ENCODE data around the gene MACROD2.
"Not testable (repeated sequence)": the region's sequence is repeated elsewhere in the genome, so short reads cannot be mapped to it uniquely, and the experiment has no call there.

Gene MACROD2

DNA sequence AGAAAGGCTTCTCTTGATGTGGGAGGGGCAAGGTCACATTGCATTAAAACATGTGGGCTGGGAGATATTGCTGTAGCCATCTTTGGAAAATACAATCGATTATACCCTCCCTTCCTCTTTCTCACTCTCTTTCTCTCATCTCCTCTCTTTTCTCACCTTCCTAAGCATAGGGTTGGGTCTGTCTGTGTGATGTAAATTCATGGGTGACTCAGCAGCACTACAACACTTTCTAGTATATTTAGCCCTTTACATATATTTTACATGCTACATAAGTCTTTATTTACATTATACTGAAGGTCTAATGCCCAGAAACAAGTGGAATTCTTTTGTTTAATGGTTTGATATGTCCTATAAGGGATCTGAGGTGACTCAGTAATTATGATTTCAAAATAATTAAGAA, 976.9 kb downstream of the MACROD2 start:
- no peak for FAIRE-seq

DNA sequence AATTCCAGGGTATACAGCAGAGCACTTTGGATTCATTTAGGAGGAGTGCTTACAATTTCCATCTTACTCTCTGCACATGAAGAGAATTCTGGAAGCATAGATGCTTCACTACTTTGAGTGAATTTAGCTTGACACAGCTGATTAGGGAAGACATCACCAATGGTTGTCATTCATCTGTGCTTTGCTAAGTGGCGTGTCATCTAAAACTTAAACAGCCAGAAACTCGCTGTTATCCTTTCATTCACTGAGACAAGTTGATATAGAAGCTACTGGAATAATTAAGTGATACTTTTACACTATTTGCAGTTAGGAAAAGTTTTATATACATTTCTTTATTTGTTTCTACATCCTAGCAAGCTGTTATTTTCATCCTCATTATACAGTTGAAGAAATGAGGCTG, 977.4 kb downstream of the MACROD2 start:
- FAIRE-seq = no peak

DNA sequence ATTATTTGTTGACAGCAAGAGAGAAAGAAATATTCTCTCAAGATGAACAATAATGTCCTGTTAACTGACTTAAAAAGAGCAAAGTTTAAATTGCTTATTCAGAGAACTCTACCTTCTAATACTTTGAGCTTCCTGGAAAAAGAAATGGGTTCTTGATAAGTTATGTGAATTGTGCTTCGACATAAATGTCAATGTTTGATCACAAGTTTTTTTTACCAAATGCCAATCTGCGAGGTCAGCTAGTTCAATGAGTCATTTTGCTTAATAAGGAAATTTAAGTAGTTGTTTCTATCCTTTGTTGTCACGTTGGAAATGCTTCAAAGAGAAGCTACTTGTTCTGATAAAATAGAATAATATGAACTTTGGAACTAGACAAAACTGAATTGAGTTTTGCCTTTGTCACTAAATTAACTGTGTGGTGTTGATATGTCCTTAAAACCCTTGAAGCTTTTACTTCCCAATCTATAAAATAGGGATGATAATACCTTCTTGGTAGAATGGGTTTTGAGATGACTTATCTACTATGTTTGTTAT, 984.2 kb downstream of the MACROD2 start:
- peak; percentile 78 for FAIRE-seq

DNA sequence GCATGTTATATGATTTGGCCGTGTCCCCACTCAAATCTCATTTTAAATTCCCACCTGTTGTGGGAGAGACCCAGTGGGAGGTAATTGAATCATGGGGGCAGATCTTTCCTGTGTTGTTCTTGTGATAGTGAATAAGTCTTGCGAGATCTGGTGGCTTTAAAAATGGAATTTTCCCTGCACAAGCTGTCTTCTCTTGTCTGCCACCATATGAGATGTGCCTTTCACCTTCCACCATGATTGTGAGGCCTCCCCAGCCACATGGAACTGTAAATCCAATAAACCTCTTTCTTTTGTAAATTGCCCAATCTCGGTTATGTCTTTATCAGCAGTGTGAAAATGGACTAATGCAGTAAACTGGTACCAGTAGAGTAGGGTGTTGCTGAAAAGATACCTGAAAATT, 986.2 kb downstream of the MACROD2 start:
- FAIRE-seq = not testable (repeated sequence)

DNA sequence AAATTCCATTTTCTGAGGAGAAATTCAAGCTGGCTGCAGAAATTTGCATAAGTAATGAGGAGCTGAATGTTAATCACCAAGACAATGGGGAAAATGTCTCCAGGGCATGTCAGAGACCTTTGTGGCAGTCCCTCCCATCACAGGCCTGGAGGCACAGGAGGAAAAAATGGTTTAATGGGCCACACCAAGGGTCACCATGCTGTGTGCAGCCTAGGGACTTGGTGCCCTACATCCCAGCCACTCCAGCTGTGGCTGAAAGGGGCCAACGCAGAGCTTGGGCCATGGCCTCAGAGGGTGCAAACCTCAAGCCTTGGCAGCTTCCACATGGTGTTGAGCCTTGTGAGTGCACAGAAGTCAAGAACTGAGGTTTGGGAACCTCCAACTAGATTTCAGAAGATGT, 987.0 kb downstream of the MACROD2 start:
- FAIRE-seq = not testable (repeated sequence)

DNA sequence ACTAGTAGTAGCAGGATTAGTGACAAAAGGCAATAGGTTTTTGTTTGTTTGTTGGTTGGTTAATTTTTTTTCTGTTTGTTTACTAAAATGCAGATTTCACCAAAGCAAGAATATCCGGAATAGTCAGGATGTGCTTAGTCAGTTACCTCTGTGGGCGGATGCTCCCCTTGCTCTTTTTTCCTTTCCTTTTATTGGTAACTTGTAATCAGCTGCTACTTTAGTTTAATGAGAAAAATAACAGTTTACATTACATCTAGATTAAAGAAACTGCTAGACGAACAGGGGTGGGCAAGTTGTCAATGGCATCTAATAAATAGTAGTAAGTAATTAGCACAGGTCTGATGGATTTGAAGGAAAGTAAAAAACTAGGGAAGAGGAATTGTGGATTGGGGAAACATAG, 989.0 kb downstream of the MACROD2 start:
- no peak for FAIRE-seq

DNA sequence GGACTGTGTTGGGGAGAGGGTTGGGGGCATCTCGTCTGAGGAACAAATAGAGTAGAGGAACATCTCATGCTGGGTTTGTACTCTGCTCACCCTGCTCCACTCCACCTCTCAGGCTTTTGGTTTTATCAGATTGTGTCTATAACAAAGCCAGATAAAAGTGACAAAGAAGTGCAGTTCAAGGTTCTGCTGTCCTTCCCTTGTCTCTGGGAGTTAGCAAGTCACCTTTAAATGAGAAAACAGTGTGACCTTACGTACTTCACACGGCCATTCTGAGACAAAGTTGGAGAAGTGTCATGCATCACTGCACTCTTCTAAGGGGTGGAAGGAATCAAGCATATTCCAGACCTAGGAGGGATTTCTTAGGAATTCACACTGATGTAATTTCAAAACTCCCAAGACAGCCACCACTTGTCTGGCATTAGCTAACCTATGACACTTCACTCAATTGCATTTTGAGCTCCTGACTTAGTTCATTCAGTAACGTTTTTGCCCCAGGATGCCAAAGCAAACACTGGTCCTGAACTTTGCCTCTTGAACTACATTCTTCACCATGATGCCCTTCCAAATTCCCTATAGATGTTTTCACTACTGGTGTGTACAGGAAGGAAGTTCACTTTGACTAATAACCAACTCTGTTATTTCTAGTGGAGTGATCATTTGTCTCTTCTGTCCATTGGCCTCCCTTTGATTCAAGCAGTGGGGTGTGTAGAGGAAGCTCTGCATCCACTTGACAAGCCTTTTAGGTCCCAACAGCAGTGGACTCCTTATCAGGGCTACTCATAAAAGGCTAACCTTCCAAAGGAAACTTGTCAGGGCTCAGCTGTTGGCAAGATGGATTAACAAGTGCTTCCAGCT, 989.7 kb downstream of the MACROD2 start:
- FAIRE-seq = no peak

DNA sequence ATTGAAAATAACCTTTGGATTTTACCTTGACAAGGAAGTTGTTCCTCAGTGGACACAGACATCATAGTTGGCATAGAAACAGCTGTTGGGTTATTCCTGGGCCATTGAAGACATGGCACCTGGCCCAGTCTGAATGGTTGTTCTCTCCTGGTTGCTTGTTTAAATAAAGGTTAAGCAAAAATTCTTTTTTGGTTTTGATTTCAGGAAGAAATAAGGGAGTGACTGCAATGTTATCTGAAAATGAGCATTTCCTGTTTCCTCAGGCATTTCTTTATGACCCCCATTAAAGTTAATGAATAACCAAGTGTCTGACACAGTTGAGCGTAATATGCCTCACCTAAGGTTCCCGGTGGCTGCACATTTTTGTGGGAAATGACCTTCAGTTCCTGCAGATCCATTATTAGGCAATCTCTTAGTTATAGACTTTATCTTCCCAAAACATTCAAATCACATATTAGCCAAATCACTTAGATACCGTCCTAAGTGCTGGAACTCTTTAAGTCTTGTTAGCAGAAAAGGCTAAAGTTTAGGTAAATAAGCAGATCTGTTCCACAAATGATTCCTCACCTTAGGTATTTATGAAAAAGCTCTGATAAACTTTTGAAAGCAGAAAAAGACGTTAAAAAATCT, 990.8 kb downstream of the MACROD2 start:
- FAIRE-seq = peak; percentile 93

DNA sequence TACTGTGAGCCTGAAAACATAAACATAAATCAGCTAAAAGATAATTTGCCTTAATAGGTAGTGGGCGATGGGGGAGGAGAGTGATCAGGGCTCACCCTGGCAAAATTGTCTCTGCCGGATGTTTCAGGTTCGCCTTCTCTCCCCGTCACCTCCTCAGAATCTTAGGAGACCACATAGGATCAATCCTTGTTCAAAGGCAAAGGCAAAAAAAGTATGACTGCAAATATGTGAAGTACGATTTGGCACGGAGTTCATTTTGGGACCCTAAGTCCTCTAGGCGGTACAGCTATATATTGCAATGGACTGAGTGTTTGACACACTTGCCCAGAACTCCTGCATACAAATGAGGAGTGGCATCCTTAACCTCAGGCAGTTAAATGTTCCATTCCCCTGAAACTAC, 991.3 kb downstream of the MACROD2 start:
- FAIRE-seq = no peak

DNA sequence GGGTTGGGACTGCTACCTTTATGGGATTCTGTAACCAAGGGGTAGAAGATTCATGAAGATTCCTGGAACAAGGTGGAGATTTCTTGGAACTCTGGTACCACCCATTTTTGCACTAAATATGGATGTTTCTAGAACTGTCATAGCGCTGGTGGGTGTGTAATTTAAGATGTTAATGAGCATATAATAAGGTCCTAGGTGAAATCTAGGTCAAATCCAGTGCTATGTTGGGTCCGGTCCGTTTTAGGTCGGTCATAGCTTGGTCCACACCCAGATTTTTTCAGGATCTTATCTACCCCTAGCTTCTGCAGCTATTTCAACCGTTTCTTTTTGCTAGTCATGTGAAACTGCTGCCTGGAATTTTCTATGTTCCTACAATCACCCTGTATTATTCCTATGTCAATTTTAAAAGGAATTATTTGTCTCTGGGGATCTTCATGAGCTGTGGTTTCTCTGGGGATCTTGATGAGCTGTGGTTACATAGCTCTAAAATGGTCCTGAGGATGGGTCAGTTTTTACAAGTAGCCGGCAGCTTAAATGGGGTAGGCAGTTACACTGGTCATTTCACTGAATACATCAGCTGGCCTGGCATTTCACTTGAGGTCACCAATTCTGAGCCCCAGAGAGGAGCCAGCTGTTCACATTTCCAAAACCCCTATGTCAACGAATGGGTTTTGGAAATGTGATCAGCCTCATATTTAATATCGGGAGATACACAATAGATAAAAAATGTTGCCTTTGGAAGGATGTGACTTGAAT, 994.4 kb downstream of the MACROD2 start:
- FAIRE-seq = no peak

DNA sequence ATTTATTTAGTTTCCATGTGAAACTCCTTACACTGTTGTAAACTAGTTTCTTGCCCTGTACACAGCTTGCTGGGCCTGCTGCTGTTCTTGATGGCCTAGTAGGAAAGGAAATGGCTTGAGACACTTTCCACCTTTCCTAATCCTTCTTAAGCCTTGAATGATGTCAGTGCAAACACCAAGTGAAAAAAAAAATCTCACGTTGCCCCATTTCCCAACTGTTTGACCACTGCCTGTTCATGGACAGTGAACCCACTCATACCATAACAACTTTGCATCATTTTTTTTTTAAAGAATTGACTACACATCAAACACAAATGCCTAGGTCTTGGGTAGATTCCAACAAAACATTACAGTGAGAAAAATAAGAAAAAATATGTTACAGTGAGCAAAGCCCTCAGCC, 995.7 kb downstream of the MACROD2 start:
- no peak for FAIRE-seq

DNA sequence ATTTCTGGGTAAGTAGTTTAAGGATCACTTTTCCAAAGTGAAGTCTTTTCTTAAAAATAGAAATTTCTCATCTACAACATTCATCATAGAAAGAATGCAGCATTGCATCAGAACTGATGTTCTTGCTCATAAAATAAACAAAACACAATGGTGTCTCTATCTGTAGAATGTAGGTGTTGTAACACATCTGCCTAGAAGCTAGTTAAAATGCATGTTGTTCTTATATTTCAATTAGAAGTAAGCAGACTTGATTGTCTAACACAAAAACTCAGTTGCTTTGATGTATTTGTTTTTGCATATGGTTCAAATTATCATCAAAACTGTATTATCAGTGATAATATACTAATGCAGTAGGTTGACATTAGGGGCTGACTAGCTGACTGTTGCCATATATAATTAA, 996.8 kb downstream of the MACROD2 start:
- no peak for FAIRE-seq

DNA sequence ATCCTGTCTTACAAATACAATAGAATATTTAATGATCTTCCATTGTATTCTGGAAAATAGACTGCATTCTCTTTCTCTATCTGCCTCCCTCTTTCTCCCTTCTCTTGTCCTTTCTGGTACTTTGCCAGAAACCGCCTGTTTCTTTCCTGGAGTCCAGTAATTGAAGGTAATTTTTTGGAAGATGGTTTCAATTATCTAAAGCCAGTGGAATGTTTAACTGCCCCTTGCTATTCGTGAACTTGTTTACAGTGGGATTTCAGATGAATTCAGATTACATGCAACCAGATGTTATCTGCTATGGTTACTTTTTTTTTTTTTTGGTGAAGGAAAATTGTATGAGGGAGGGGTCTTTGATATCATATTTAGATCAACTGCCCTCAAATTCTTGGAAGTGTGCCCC, 997.6 kb downstream of the MACROD2 start:
- FAIRE-seq = no peak

DNA sequence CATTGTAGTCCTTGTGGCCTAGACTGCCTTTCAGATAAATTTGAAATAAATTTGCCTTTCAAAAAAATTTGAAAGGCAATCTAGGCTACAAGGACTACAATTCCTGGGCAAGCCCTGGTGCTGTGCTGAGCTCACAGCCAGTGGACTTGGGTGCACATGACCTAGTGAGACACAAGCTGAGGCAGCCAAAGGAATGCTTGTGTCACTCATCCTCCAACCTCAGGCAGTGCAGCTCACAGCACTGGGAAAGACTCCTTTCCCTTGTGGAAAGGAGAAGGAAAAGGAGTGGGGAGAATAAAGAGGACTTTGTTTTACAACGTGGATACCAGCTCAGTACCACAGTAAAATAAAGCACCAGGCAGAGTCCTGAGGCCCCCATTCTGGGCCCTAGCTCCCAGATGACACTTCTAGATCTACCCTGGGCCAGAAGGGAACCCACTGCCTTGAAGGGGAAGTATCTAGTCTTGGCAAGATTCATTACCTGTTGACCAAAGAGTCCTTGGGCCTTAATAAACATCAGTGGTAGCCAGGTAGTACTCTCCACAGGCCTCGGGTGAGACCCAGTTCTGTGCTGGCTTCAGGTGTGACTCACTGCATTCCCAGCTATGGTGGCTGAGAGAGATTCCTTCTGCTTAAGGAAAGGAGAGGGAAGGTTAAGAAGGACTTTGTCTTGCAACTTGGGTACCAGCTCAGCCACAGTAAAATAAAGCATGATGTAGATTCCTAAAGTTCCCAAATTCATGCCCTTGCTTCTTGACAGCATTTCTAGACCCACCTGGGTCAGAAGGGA, 1001.8 kb downstream of the MACROD2 start:
- FAIRE-seq = no peak

DNA sequence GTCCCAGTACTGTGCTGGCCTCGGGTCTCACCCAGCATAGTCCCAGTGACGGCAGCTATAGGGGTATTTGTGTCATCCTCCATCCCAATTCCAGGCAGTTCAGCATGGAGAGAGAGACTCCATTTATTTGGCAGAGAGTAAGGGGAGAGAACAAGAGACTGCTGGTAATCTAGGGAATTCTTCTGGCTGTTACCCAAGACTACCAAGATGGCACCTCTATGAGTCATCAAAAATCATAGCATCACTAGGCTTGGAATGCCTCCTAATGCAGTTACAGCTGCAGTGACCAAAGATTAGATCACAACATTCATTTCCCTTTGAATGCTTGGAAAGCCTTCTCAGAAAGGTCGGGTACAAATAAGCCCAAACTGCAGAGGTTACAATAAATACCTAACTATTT, 1002.5 kb downstream of the MACROD2 start:
- no peak for FAIRE-seq

DNA sequence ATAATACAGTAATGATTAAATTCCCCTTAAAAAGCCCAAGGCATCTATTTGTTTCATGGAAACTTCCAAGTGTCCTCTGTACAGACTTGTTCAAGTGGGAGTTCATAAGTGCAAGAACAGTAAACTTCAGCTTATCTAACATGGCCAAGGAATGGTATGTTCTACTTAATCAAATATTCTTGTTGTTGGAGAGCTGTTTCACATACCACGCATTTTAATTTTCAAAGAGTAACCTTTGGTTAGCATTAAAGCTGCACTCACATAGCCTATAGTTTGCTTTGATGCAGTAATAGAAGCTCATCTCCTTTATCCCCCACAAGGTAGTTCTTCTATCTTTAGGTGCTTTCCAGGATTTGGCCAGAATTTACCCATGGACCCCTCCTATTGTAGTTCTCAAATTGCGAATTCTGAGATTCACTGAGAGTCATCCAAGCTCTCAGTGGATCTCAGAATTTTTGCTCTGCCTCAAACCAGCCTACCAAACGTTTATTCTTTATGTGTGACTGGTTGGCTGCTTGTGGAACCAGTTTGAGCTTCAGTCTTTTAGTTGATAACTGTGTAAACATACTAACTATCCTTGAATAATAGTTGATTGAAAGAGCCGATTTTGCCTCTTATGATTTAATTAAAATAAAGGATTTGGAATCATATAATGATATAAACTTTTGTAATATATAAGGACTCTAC, 1010.1 kb downstream of the MACROD2 start:
- FAIRE-seq = no peak

DNA sequence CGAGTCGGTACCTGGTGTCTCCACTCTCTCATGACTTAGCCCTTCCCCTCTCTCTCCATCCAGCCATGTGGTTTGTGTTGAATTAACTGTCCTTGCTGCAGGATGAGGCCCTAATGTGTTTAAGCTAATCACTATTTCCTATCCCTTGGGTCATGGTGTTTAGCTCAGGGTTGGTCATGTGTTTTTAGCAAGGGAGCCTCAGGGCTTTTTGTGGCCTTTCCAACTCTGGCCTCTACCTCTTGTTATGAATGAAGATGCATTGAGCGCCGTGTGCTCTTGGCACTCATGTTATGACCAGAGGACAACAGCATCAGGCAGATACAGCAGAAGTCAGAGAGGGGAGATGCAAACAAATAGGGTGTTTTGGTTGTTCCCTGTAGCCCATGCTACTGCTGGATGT, 1016.3 kb downstream of the MACROD2 start:
- FAIRE-seq = no peak

DNA sequence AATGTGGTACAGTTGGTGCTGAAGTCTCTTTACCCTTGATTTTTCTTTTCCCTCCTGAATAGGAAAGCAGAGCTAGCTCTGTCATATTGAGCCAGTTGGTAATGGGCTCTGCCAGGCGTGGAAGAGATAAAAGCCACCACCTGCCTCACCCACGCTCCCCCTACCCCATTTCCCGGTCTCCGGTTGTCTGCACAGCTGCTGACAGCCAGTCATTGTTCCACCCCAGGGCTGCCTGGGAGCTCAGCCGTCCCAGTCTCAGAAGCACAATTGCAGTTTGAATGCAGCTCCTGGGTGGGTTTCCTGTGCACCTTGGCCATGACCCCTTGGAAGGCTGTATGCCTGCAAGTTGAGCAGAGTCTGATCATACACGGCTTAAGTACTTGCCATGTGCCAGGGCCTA, 1017.2 kb downstream of the MACROD2 start:
- no peak for FAIRE-seq

DNA sequence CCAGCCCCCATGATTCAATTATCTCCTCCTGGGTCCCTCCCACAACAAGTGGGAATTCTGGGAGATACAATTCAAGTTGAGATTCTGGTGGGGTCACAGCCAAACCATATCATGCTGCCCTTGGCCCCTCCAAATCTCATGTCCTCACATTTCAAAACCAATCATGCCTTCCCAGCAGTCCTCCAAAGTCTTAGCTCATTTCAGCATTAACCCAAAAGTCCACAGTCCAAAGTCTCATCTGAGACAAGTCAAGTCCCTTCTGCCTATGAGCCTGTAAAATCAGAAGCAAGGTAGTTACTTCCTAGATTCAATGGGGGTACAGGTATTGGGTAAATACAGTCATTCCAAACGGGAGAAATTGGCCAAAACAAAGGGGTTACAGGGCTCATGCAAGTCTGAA, 1021.6 kb downstream of the MACROD2 start:
- FAIRE-seq = not testable (repeated sequence)

DNA sequence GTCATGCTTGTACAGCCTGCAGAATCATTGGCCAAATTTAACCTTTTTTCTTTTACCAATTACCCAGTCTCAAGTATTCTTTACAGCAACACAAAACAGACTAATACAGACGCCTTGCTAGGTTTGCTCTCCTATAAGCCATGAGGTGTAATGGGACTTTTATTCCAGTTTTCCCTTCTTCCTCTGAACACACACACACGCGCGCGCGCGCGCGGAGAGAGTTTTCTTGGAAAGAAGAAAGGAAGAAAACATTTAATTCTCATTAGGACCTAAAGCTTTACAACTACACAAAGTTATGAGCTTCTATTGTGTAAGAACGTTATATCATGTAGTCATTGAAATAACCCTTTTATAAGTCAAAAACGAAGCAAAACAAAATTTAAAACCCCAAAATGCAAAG, 1023.6 kb downstream of the MACROD2 start:
- FAIRE-seq = no peak

DNA sequence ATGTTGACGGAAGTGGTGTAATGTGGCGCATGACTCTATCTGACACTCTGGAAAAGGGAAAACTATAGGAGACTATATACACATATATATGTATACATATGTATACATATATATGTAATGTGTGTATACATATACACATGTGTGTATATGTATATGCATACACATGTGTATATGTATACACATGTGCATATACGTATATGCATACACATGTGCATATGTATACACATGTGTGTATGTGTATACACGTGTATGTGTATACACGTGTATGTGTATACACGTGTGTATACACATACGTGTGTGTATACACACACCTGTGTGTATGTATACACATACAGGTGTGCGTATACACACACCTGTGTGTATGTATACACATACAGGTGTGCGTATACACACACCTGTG, 1025.5 kb downstream of the MACROD2 start:
- no peak for FAIRE-seq

DNA sequence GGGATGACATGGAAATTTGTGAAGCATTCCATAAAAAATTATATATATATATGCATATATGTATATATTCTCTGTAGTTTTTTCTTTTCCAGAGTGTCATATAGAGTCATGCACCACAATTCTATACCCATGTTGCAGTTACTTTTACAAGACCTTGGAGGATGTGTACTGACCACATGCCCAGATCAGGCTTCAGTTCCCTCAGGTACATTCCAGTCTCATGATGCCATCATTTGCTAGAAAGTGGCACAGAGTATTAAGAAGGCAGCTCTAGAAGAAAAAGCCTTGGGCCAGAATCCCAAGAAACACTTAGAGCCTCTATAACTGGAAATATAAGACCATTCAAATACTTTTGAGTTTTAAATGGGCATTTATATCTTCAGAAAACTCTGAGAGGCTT, 1027.6 kb downstream of the MACROD2 start:
- FAIRE-seq = no peak

Measured in colon (tissue), 2 donors.